Activated B cell treated with CpG ODN at 0.5 μM for 24 hours (primary cell): ENCODE results near the gene LTN1. TPM values are rescaled to one million over a fixed set of nuclear protein-coding genes. Genes with fewer than 3 reads are reported as not detected.
A peak's percentile ranks its signal among the peaks of the same experiment; 100 is the strongest.
"Not testable (repeated sequence)": the region's sequence is repeated elsewhere in the genome, so short reads cannot be mapped to it uniquely, and the experiment has no call there.

ENCODE experiments used
- ATAC-seq: fragments of 200-7000 bp; cut with Tn5 transposase; one replicate; pipeline ENCODE4 v1.10.0; 2021; ENCODE audit warnings: low read depth, mild to moderate bottlenecking, moderate library complexity
- CTCF ChIA-PET: fragments of 350-600 bp; sonication (Branson Sonifier 250); formaldehyde crosslinking; loops from one replicate; lab custom pipeline; 2021; ENCODE audit warnings: antibody characterized with exemption; lab: Charles Lee
- POLR2A ChIA-PET: fragments of 350-600 bp; sonication (Branson Sonifier 250); formaldehyde crosslinking; loops from one replicate; lab custom pipeline; 2021; ENCODE audit warnings: antibody characterized with exemption; lab: Charles Lee
- DNase-seq: peaks from one replicate; pipeline ENCODE4 v3.0.0; 2022
- H3K27ac Mint-ChIP-seq: one replicate; pipeline ENCODE4 v1.8.0; 2020; ENCODE audit warnings: mixed read lengths
- H3K27me3 Mint-ChIP-seq: one replicate; pipeline ENCODE4 v1.8.0; 2021; ENCODE audit warnings: mixed read lengths
- H3K36me3 Mint-ChIP-seq: one replicate; pipeline ENCODE4 v1.8.0; 2021; ENCODE audit warnings: low read depth, mixed read lengths
- H3K4me1 Mint-ChIP-seq: one replicate; pipeline ENCODE4 v1.8.0; 2021; ENCODE audit warnings: mixed read lengths
- H3K4me3 Mint-ChIP-seq: one replicate; pipeline ENCODE4 v1.8.0; 2020; ENCODE audit warnings: mild to moderate bottlenecking, mixed read lengths
- H3K9me3 Mint-ChIP-seq: one replicate; pipeline ENCODE4 v1.8.0; 2020; ENCODE audit warnings: mixed read lengths
- intact Hi-C: fragments of 100-400 bp; cut with micrococcal nuclease; formaldehyde crosslinking; loops from one replicate; pipeline ENCODE4 v1.15.1; 2024
- total RNA-seq: library from RNA; stranded (reverse); gene quantifications from 2 replicates; pipeline ENCODE4 v1.2.3, GENCODE V29; 2022
- TF ChIP-seq, protein P1 (sequence below): fragments of 200-600 bp; IDR thresholded peaks from one replicate; pipeline ENCODE4 v1.8.0; 2022; ENCODE audit warnings: antibody characterized with exemption, mild to moderate bottlenecking

The LTN1 gene
- total RNA-seq, 1 donor from 2014 or later, result 25.8 TPM

DNA sequence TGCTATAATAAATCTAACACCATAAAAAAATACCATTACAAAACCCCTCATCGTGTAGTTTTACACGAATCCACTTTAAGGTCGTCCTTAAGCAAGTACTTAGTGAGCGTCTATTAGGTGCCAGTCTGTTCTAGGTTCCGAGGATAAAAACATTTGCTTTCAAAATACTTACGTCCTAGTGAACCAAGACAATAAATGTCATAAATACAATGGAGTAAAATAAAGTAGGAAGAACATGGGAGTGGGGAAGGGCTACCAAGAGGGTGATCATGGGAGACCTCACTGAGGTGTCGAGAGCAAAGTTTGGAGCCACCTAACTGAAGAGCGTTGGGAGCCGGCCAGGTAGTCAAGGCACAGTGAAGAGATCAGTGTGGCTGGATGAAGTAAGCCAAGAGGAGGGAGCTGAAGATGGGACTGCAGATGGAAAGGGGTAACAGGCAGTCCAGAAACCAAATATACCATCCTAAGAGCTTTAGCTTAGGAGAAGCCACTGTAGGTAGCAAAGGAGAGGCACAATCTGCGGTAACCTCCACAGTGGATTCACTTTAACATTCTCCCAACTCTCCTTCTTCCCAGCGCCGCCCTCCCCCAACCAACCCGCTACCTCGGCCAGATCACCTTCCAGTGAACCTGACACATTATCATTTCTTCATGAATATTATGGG, 684 bp downstream of the LTN1 start:
- intact Hi-C loops, result loop anchor here (1.0 to 5.0 kb wide), 5 partner anchors 10 to 309 kb away; partner anchors contain the start of genes CCT8 and USP16
- Mint-ChIP-seq H3K36me3 (peaks cover 14% of the 10 kb centered on the region), H3K27ac (peak overlapping the region; percentile 94), H3K4me3 (peak overlapping the region; percentile 96), H3K9me3 (no peaks in the 10 kb centered on the region), H3K4me1 (peaks cover 39% of the 10 kb centered on the region), H3K27me3 (no peaks in the 10 kb centered on the region)
- POLR2A ChIA-PET, result interaction anchor here (0.5 to 3.7 kb wide), 9 partner anchors 11 to 107 kb away, joined by 3 to 121 read pairs (median 14); partner anchors contain the start of genes CCT8, RWDD2B and USP16
- TF ChIP-seq, protein P1, sequence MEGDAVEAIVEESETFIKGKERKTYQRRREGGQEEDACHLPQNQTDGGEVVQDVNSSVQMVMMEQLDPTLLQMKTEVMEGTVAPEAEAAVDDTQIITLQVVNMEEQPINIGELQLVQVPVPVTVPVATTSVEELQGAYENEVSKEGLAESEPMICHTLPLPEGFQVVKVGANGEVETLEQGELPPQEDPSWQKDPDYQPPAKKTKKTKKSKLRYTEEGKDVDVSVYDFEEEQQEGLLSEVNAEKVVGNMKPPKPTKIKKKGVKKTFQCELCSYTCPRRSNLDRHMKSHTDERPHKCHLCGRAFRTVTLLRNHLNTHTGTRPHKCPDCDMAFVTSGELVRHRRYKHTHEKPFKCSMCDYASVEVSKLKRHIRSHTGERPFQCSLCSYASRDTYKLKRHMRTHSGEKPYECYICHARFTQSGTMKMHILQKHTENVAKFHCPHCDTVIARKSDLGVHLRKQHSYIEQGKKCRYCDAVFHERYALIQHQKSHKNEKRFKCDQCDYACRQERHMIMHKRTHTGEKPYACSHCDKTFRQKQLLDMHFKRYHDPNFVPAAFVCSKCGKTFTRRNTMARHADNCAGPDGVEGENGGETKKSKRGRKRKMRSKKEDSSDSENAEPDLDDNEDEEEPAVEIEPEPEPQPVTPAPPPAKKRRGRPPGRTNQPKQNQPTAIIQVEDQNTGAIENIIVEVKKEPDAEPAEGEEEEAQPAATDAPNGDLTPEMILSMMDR, result no peak
- DNase-seq (no peak), ATAC-seq (no peak)
- CTCF ChIA-PET, result interaction anchor here (1.2 to 1.7 kb wide), 2 partner anchors 11 to 33 kb away, joined by 3 to 5 read pairs; partner anchors contain the start of gene USP16

- POLR2A ChIA-PET, result interaction anchor here (1.1 kb wide), 1 partner anchor 31 kb away, joined by 4 read pairs; the partner anchor contains the start of gene RWDD2B
- DNase-seq, H3K9me3 Mint-ChIP-seq, CTCF ChIA-PET, ATAC-seq, H3K27me3 Mint-ChIP-seq, intact Hi-C loops, H3K4me3 Mint-ChIP-seq: not testable (repeated sequence)
- Mint-ChIP-seq H3K27ac (peak overlapping the region; percentile 12), H3K36me3 (peaks cover 35% of the 10 kb centered on the region), H3K4me1 (peaks cover 36% of the 10 kb centered on the region)
These were observed 4.5 kb downstream of the LTN1 start for GRCh38 chr21:28988146-28988545.

DNA sequence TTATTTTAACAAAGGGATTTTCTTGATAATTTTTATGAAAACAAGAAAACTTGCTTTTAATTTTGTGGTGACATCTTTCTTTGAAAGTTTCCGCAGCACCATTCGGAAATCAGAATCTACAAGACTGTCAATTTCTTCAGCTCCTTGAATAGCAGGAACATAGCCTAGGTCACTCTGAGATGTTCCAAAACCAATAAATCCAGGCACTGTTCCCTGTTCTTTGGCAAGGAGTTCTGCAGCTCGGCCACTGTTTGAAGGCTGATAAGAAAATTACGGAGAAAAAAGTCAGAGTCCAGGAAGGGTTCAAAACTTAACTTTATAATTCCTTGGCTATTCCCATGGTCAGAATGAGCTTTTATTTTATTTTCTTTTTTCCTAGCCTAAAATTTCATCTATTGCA, 6.0 kb downstream of the LTN1 start:
- ATAC-seq (no peak), DNase-seq (no peak)
- intact Hi-C loops, result no loop called here
- TF ChIP-seq, protein P1, result no peak
- H3K4me3 Mint-ChIP-seq, result no peak overlapping the region
- CTCF ChIA-PET, result no interaction called here
- peaks cover 41% of the 10 kb centered on the region for H3K36me3 Mint-ChIP-seq
- POLR2A ChIA-PET, result interaction anchor here (1.2 kb wide), 1 partner anchor 38 kb away, joined by 3 read pairs; the partner anchor contains the start of gene USP16
- H3K4me1 Mint-ChIP-seq, result peaks cover 23% of the 10 kb centered on the region
- H3K9me3 Mint-ChIP-seq, result no peaks in the 10 kb centered on the region
- H3K27ac Mint-ChIP-seq, result no peak overlapping the region
- H3K27me3 Mint-ChIP-seq, result no peaks in the 10 kb centered on the region

GRCh38 chr21:28982637-28983036, 10.0 kb downstream of the LTN1 start:
- CTCF ChIA-PET, result no interaction called here
- peaks cover 67% of the 10 kb centered on the region for H3K36me3 Mint-ChIP-seq
- TF ChIP-seq, protein P1, result no peak
- ATAC-seq (no peak), DNase-seq (no peak)
- H3K27ac Mint-ChIP-seq, result peak overlapping the region; percentile 53
- intact Hi-C loops, result no loop called here
- H3K4me1 Mint-ChIP-seq, result peaks cover 2% of the 10 kb centered on the region
- POLR2A ChIA-PET, result no interaction called here
- no peaks in the 10 kb centered on the region for H3K9me3 Mint-ChIP-seq
- no peak overlapping the region for H3K4me3 Mint-ChIP-seq
- H3K27me3 Mint-ChIP-seq, result no peaks in the 10 kb centered on the region

DNA sequence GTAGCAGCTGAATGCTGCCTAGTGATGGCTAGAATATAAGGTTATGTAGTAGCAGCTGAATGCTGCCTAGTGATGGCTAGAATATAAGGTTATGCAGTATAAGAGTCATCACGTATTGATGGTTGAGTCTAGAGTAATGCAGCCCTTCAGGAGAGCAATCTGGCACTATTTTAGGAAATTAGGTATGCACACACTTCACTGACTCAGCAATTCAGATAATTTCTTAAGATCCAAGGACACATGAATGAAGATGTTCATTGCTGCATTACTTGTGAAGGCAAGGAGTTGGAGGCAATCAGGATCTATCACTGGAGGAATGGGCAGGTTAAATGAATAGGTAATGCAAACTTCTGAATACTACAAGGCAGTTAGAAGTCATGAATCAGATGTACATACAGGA, 13.6 kb downstream of the LTN1 start:
- H3K36me3 Mint-ChIP-seq, result peaks cover 80% of the 10 kb centered on the region
- peaks cover 2% of the 10 kb centered on the region for H3K4me1 Mint-ChIP-seq
- ATAC-seq (no peak), DNase-seq (no peak)
- intact Hi-C loops, result no loop called here
- TF ChIP-seq, protein P1, result no peak
- no peak overlapping the region for H3K4me3 Mint-ChIP-seq
- ChIA-PET CTCF (no interaction called here), POLR2A (no interaction called here)
- no peak overlapping the region for H3K27ac Mint-ChIP-seq
- H3K9me3 Mint-ChIP-seq, result no peaks in the 10 kb centered on the region
- H3K27me3 Mint-ChIP-seq, result no peaks in the 10 kb centered on the region
